PC-3 (cell line): ENCODE results near the gene SHPK. TPM values are rescaled to one million over a fixed set of nuclear protein-coding genes. Genes with fewer than 3 reads are reported as not detected.

Experiments
- ATAC-seq: fragments of 200-7000 bp; cut with Tn5 transposase; 2 replicates; pipeline ENCODE4 v1.9.1; 2020; ENCODE audit warnings: mild to moderate bottlenecking, moderate library complexity
- BruUV-seq: library from RNA; stranded (reverse); fragments of 400-500 nt; replicated peaks from 2 replicates; lab custom pipeline; 2021; lab: Mats Ljungman, UMichigan
- CTCF ChIA-PET: fragments of 300-600 bp; sonication (Branson Sonifier 250); formaldehyde crosslinking; loops from one replicate; lab custom pipeline; 2022; ENCODE audit warnings: antibody characterized with exemption; lab: Charles Lee
- POLR2A ChIA-PET: fragments of 300-600 bp; sonication (Branson Sonifier 250); formaldehyde crosslinking; loops from one replicate; lab custom pipeline; 2022; ENCODE audit warnings: antibody characterized with exemption; ENCODE audit not compliant: unreplicated experiment; lab: Charles Lee
- DNase-seq: peaks from one replicate; pipeline ENCODE4 v3.0.0-alpha.2; 2015
- H2AFZ ChIP-seq: fragments of 300-600 bp; sonication (generic); 2 replicates; pipeline ENCODE4 v1.6.0; 2016; ENCODE audit warnings: antibody characterized with exemption, low read length
- H3F3A ChIP-seq: fragments of 300-600 bp; sonication (generic); one replicate; pipeline ENCODE4 v1.6.0; 2017; ENCODE audit warnings: antibody characterized with exemption, low read length, control low read depth, mild to moderate bottlenecking; ENCODE audit not compliant: unreplicated experiment
- H3K27ac ChIP-seq: fragments of 300-600 bp; sonication (generic); 2 replicates; pipeline ENCODE4 v1.5.1; 2016; ENCODE audit warnings: mild to moderate bottlenecking, low read length
- H3K27me3 ChIP-seq: fragments of 300-600 bp; sonication (generic); 2 replicates; pipeline ENCODE4 v1.6.1; 2016; ENCODE audit warnings: low read length, mixed read lengths
- H3K36me3 ChIP-seq: fragments of 300-600 bp; sonication (generic); 2 replicates; pipeline ENCODE4 v1.6.1; 2016; ENCODE audit warnings: low read depth, mixed run types, low read length, mixed read lengths
- H3K4me1 ChIP-seq: fragments of 300-600 bp; sonication (generic); 2 replicates; pipeline ENCODE4 v1.5.1; 2016; ENCODE audit warnings: low read length; ENCODE audit not compliant: insufficient read depth
- H3K4me2 ChIP-seq: fragments of 300-600 bp; sonication (generic); 2 replicates; pipeline ENCODE4 v1.6.0; 2016; ENCODE audit warnings: low read length
- H3K4me3 ChIP-seq: fragments of 300-600 bp; sonication (generic); 2 replicates; pipeline ENCODE4 v1.5.1; 2016; ENCODE audit warnings: mild to moderate bottlenecking, low read length, mixed read lengths
- H3K79me2 ChIP-seq: fragments of 300-600 bp; sonication (generic); 2 replicates; pipeline ENCODE4 v1.6.1; 2017; ENCODE audit warnings: low read length, mixed read lengths
- H3K9ac ChIP-seq: fragments of 300-600 bp; sonication (generic); 2 replicates; pipeline ENCODE4 v1.6.0; 2016; ENCODE audit warnings: mild to moderate bottlenecking, low read length
- H3K9me2 ChIP-seq: fragments of 300-600 bp; sonication (generic); replicated peaks from 2 replicates; pipeline ENCODE4 v1.6.1; 2016; ENCODE audit warnings: mixed run types, low read length, mixed read lengths
- H3K9me3 ChIP-seq: fragments of 300-600 bp; sonication (generic); 2 replicates; pipeline ENCODE4 v1.6.1; 2016; ENCODE audit warnings: low read length, mixed read lengths
- H4K20me1 ChIP-seq: fragments of 300-600 bp; sonication (generic); 2 replicates; pipeline ENCODE4 v1.6.1; 2016; ENCODE audit warnings: low read length, mixed read lengths
- CTCF ChIP-seq: fragments of 300-600 bp; sonication (generic); conservative IDR thresholded peaks from 2 replicates; pipeline ENCODE4 v1.5.1; 2017; ENCODE audit warnings: antibody characterized with exemption, low read depth, mild to moderate bottlenecking, low read length
- EZH2 ChIP-seq: fragments of 300-600 bp; sonication (generic); IDR thresholded peaks from one replicate; pipeline ENCODE4 v1.6.1; 2017; ENCODE audit warnings: antibody characterized with exemption, mild to moderate bottlenecking, low read length; ENCODE audit not compliant: unreplicated experiment
- EZH2phosphoT487 ChIP-seq: fragments of 300-600 bp; sonication (generic); IDR thresholded peaks from 2 replicates; pipeline ENCODE4 v1.6.1; 2018; ENCODE audit warnings: mild to moderate bottlenecking, antibody characterized with exemption, low read length, borderline replicate concordance
- intact Hi-C: fragments of 100-400 bp; cut with micrococcal nuclease; formaldehyde crosslinking; loops from 2 replicates; pipeline ENCODE4 v1.9.0; 2023
- total RNA-seq: library from RNA; depleted of rRNA; stranded (reverse); fragments of >200 nt; gene quantifications from 2 replicates; pipeline ENCODE4 v1.2.3, GENCODE V29; 2014

Gene SHPK
- total RNA-seq, 1 experiment from 2014 or later = 22.4 TPM

- CTCF ChIA-PET = no interaction called here
- ATAC-seq = no peak
These were observed 22.1 kb upstream of the SHPK start for GRCh38 chr17:3657874-3658783.

DNA sequence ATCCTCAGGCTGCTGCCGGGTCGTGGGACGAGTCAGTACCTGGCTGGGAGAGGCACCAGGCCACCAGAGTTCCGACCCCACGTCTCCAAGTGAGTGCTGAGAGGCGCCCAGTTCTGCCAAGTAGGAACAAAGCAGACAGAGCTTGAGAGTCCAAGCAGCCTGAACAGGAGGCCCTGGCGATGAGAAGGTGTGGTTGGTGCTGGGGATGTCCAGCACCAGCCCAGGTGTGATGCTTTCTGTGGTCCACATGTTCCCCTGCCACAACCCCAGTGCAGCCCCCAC lies 21.5 kb upstream of the SHPK start:
- TF ChIP-seq EZH2 = no peak
- TF ChIP-seq CTCF = no peak
- TF ChIP-seq EZH2phosphoT487 = no peak
- no peak for ATAC-seq
- Histone ChIP-seq H3K79me2 (no peaks in the 10 kb centered on the region), H3K9me2 (no peaks in the 10 kb centered on the region), H3F3A (no peaks in the 10 kb centered on the region), H3K27ac (no peak overlapping the region), H3K9ac (no peak overlapping the region), H3K27me3 (no peaks in the 10 kb centered on the region), H3K36me3 (no peaks in the 10 kb centered on the region), H4K20me1 (no peaks in the 10 kb centered on the region), H2AFZ (no peak overlapping the region), H3K4me3 (no peak overlapping the region), H3K4me2 (no peak overlapping the region), H3K9me3 (no peaks in the 10 kb centered on the region), H3K4me1 (peaks cover 9% of the 10 kb centered on the region)
- ChIA-PET CTCF (no interaction called here), POLR2A (no interaction called here)
- intact Hi-C loops = no loop called here
- DNase-seq = no peak
- BruUV-seq = no TSS peak

More at GRCh38 chr17:3657874-3658783, 22.1 kb upstream of the SHPK start:
- Histone ChIP-seq H3K4me2 (no peak overlapping the region), H3K4me3 (no peak overlapping the region), H3K9ac (no peak overlapping the region), H3F3A (no peaks in the 10 kb centered on the region), H3K36me3 (no peaks in the 10 kb centered on the region), H4K20me1 (no peaks in the 10 kb centered on the region), H3K27me3 (no peaks in the 10 kb centered on the region), H3K9me3 (no peaks in the 10 kb centered on the region), H3K79me2 (no peaks in the 10 kb centered on the region), H3K27ac (no peak overlapping the region), H3K9me2 (no peaks in the 10 kb centered on the region), H3K4me1 (peaks cover 9% of the 10 kb centered on the region), H2AFZ (no peak overlapping the region)
- no peak for DNase-seq
- intact Hi-C loops = no loop called here
- no peak for TF ChIP-seq EZH2
- no peak for TF ChIP-seq EZH2phosphoT487
- no peak for TF ChIP-seq CTCF
- POLR2A ChIA-PET = no interaction called here
- no TSS peak for BruUV-seq
